Measurements from ENCODE around the gene MAGI2.
"Not testable (repeated sequence)": the region's sequence is repeated elsewhere in the genome, so short reads cannot be mapped to it uniquely, and the experiment has no call there.

MAGI2 gene

GRCh38 chr7:79149831-79150230 is 303.6 kb downstream of the MAGI2 start:
- no peak for DNase-seq

- DNase-seq: no peak
Observed at GRCh38 chr7:79142706-79143105, 310.8 kb downstream of the MAGI2 start.

GRCh38 chr7:79141252-79141651 is 312.2 kb downstream of the MAGI2 start:
- DNase-seq: no peak

GRCh38 chr7:79137942-79138341 is 315.5 kb downstream of the MAGI2 start:
- no peak for DNase-seq

- DNase-seq: no peak
Observed at GRCh38 chr7:79132844-79133451, 320.5 kb downstream of the MAGI2 start.

DNA sequence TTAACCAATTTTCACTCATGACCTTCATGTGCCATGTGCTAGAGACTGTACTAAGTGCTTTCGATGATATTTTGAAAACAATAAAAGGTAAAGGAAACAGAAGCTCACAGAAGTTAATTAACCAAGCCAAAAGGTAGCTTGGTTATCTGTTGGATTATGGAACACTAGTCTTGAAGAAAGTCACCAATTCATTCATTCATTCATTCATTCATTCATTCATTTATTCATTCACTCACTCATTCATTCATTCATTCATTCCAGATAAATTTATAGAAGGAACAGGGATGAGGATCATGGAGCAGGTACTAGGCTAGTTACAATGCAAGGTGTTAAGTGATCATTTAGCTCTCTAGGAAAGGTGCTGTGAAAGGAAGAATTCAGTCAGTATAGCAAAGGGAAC is 322.8 kb downstream of the MAGI2 start:
- DNase-seq: no peak

DNA sequence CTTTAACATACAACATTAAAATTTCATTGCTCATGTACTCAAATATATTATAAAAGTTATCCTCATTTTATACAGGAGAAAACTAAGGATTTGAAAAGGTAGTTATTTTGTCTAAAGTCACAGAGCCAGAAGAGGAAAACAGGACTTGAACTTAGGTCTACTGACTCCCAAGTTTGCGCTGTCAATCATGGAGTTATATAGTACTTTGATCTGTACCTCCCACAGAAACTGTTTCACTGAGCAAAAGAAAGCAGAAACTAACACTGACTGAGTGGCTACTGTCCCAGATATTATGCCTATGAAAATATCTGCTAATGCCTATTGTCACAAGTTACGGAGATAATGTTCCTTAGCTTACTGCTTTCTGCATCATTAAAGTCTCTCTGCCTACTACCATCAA is 329.1 kb downstream of the MAGI2 start:
- no peak for DNase-seq

DNA sequence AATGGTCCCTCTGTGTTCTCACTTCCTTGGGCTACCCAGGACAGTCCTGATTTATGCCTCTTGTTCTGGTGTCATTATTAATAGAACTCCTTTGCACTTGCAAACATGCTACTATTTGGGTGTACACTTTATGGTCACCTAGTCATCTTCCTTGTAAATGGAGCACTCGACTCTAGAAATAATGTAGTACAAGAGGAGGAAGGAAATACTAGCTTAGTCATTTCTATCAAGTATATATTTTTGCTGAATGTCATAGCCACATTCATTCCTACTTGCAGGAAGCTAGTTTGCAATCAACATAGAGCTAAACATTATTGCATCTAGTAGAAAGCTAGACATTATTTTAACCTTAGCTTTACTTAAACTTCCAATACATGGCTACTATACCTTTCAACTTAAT is 335.3 kb downstream of the MAGI2 start:
- no peak for DNase-seq

- no peak for DNase-seq
Observed at GRCh38 chr7:79096361-79096805, 357.1 kb downstream of the MAGI2 start.

- no peak for DNase-seq
Observed at GRCh38 chr7:79093421-79093820, 360.0 kb downstream of the MAGI2 start.

DNA sequence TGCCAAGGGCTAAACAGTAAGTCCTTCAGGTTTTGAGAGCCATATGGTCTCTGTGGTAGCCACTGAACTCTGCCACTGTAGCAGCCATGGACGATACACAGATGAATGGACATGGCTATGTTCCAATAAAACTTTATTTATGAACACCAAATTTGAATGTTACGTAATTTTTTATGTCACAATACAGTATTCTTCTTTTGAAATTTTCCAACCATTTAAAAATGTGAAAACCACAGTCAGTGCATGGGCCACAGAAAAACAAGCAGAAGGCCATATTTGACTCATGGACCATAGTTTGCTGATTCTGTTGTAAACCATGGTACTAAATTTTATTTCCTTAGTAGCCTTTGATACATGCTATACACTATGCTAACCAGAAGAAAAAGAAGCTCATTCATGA is 361.8 kb downstream of the MAGI2 start:
- peak in 1 of 14 donors; percentile 62 for DNase-seq

DNA sequence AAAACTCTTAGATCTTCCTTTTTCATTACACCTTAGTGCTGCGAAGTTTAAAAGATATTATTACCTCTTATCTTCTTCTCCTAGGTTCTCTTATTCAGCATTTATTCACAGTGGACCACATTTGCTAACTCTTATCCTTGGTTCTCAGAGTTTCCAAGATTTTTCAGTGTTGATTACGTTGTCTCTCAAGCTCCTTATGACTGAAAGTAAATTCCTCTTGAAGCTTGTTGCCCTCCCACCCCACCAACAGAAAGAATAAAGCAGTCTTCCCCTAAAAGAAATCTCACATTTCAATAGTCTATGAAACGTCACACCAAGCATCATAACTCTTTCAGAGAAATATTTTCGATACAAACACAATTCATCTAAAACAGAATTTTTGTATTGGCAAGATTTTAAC is 362.5 kb downstream of the MAGI2 start:
- no peak for DNase-seq

DNA sequence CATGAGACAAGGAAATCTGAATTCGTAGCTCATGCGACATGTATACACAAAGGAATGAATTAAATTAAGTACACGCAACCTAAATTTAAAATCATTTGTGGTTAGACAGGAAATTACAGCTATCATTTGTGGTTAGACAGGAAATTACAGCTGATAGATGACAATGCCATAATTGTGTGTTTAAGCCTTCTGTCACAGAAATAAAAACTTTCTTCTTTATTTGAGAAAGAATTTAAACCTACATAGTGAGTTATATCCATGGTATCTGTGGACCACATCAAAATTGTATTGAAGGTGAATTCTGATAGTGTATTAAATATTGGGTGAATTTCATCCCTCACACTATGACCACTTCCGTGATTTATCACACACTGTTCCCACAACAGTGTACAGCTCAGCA is 362.9 kb downstream of the MAGI2 start:
- DNase-seq: no peak

DNA sequence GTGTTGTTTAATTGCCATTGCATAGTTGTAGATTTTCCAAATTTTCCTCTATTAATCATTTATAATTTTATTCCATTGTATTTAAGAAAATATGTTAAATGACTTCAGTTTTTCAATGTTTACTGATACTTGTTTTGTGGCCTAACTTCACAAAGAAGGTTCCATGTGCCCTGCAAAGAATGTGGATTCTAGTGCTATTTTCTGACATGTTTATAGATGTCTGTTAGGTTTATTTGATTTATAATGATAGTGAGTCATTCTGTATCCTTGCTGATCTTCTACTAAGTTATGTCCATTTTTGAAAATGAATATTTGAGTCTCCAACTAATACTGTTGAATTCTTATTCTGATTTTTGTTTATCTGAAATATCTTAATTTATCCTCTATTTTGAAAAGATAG is 369.0 kb downstream of the MAGI2 start:
- no peak for DNase-seq

DNA sequence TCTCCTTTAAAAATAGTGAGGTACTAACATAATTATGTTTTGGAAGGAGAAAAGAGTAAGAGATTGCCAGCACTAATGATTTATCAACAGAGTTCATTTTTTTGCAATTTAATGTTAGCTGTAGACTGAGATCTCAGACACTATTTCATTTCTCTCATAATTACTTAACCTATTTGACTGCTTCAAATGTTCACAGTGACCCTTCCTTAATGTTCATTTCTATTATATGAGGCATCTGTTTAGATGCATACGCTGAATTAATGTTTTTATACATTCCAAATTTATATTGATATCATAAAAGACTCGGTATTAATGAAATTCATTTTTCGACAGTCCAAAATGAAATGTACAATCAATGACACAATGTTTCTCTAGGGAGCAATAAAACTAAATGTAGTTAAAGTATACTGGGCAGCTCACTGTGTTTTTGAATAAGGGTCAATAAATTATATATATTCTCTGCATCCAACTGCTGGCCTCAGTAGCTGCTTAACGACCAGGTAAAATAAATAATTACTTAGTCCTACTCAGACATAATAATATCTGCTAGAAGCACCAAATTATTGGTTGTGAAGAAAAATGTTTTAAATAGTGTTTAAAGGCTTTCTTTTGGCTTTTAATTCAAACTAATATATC is 373.4 kb downstream of the MAGI2 start:
- no peak for DNase-seq

DNA sequence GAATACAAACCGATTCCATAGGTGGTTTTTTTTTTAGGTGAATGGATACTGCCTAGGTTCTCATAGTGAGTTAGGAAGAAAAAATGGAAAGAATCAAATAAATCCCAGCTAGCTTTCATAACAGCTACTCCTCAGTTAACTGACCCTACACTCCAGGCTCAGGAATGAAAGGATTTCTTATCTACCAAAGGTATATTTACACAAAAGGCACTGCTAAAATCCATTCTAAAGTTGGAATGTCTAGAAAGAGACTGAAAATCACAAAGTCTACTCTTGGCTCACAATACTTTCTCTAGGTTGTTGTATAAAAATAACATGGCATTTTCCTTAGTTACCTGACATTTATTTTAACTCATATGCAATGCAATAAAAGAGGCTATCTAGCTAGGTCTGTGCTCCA is 375.2 kb downstream of the MAGI2 start:
- DNase-seq: no peak

DNA sequence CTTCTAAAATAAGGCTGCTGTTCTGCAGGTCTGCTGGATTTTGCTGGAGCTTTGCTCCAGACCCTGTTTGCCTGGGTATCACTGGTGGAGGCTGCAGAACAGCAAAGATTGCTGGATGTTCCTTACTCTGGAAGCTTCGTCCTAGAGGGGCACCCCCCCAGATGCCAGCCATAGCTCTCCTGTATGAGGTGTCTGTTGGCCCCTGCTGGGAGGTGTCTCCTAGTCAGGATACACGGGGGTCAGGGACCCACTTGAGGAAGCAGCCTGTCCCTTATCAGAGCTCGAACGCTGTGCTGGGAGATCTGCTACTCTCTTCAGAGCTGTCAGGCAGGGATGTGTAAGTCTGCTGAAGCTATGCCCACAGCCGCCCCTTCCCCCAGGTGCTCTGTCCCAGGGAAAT is 382.3 kb downstream of the MAGI2 start:
- not testable (repeated sequence) for DNase-seq

GRCh38 chr7:79064187-79064823 is 389.2 kb downstream of the MAGI2 start:
- peak in 1 of 14 donors; percentile 9 for DNase-seq

- DNase-seq: peak in 1 of 14 donors; percentile 11
Observed at GRCh38 chr7:79063019-79063698, 390.3 kb downstream of the MAGI2 start.

GRCh38 chr7:79060498-79060897 is 393.0 kb downstream of the MAGI2 start:
- DNase-seq: no peak

DNA sequence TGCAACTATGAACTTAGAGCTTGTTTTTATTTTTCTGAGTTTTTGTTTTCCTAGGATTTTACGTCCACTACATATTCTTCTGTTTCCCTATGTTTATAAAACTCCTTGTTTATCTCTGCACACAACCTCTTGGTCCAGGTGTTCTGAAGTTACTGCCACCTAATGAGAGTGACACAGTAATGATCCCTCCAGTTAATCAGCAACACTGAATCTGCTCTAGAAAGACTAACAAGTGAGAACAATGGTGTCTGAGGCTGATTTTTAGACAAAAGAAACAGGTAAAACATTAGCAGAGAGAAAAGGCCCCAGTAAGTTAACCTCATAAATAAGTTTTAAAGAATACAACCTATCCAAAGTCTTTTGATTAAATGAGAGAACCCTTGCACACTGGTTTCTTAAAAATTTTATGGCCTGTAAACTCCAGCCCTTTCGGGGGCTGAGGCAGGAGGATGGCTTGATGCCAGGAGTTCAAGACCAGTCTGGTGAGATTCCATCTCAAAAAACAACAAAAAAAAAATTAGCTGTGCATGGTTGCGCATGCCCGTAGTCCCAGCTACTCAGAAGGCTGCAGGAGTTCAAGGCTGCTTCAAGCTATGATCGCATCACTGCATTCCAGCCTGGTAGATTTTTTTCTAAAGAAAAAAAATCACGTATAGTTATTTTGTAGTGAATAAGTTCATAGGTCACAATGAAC is 397.6 kb downstream of the MAGI2 start:
- no peak for DNase-seq

GRCh38 chr7:79051915-79052314 is 401.6 kb downstream of the MAGI2 start:
- no peak for DNase-seq

GRCh38 chr7:79050603-79051002 is 402.9 kb downstream of the MAGI2 start:
- DNase-seq: peak in 3 of 14 donors; percentile 9 to 17 (median 14)

All from C1 segment of cervical spinal cord (tissue), 14 donors.